ENCODE measurements around the gene ZNF358. TPM values are rescaled to one million over a fixed set of nuclear protein-coding genes. Genes with fewer than 3 reads are reported as not detected.

ZNF358 gene
- total and polyA plus RNA-seq, 2 of the 13 experiments (the other 11 are each of a cell fraction or from before 2014, with no cell fraction given) = 9.1 to 37.0 TPM

GRCh38 chr19:7535047-7535997 is 19.4 kb downstream of the ZNF358 start, which contains the start of gene PNPLA6 (continued):
- TF ChIP-seq ZNF7 (CRISPR knock-in tag; IDR thresholded peaks at IDR 0.05) = no peak
- TF ChIP-seq, protein P1, sequence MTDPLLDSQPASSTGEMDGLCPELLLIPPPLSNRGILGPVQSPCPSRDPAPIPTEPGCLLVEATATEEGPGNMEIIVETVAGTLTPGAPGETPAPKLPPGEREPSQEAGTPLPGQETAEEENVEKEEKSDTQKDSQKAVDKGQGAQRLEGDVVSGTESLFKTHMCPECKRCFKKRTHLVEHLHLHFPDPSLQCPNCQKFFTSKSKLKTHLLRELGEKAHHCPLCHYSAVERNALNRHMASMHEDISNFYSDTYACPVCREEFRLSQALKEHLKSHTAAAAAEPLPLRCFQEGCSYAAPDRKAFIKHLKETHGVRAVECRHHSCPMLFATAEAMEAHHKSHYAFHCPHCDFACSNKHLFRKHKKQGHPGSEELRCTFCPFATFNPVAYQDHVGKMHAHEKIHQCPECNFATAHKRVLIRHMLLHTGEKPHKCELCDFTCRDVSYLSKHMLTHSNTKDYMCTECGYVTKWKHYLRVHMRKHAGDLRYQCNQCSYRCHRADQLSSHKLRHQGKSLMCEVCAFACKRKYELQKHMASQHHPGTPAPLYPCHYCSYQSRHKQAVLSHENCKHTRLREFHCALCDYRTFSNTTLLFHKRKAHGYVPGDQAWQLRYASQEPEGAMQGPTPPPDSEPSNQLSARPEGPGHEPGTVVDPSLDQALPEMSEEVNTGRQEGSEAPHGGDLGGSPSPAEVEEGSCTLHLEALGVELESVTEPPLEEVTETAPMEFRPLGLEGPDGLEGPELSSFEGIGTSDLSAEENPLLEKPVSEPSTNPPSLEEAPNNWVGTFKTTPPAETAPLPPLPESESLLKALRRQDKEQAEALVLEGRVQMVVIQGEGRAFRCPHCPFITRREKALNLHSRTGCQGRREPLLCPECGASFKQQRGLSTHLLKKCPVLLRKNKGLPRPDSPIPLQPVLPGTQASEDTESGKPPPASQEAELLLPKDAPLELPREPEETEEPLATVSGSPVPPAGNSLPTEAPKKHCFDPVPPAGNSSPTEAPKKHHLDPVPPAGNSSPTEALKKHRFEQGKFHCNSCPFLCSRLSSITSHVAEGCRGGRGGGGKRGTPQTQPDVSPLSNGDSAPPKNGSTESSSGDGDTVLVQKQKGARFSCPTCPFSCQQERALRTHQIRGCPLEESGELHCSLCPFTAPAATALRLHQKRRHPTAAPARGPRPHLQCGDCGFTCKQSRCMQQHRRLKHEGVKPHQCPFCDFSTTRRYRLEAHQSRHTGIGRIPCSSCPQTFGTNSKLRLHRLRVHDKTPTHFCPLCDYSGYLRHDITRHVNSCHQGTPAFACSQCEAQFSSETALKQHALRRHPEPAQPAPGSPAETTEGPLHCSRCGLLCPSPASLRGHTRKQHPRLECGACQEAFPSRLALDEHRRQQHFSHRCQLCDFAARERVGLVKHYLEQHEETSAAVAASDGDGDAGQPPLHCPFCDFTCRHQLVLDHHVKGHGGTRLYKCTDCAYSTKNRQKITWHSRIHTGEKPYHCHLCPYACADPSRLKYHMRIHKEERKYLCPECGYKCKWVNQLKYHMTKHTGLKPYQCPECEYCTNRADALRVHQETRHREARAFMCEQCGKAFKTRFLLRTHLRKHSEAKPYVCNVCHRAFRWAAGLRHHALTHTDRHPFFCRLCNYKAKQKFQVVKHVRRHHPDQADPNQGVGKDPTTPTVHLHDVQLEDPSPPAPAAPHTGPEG (CRISPR knock-in tag; IDR thresholded peaks at IDR 0.05) = 0 out of 2 replicates have a peak, but pooled peaks have one; percentile 67
- no peak for TF ChIP-seq ZNF530 (CRISPR knock-in tag; IDR thresholded peaks at IDR 0.05; ENCODE audit: low read depth)
- TF ChIP-seq POGZ (CRISPR knock-in tag; IDR thresholded peaks at IDR 0.05) = peak; percentile 71
- peak; percentile 12; the same call in 1 of the 2 replicates for TF ChIP-seq SOX5 (CRISPR knock-in tag; IDR thresholded peaks at IDR 0.05; ENCODE audit: borderline replicate concordance)
- TF ChIP-seq MED13 (CRISPR knock-in tag; IDR thresholded peaks at IDR 0.05) = no peak
- TF ChIP-seq ZBED4 (CRISPR knock-in tag; IDR thresholded peaks at IDR 0.05; ENCODE audit: borderline replicate concordance) = no peak
- TF ChIP-seq ZNF143 (CRISPR knock-in tag; IDR thresholded peaks at IDR 0.05) = peak; percentile 100
- TF ChIP-seq CREB3 (CRISPR knock-in tag; IDR thresholded peaks at IDR 0.05) = no peak
- peak; percentile 86 for TF ChIP-seq MXD4 (CRISPR knock-in tag; IDR thresholded peaks at IDR 0.05)
- TF ChIP-seq ZNF44 (CRISPR knock-in tag; IDR thresholded peaks at IDR 0.05) = no peak; the same call in 1 of the 2 replicates
- TF ChIP-seq TOE1 (CRISPR knock-in tag; IDR thresholded peaks at IDR 0.05) = no peak
- no peak for TF ChIP-seq HNRNPH1 (optimal IDR thresholded peaks at IDR 0.05; ENCODE audit: low read depth, low read length)
- no peak for TF ChIP-seq RELA (CRISPR knock-in tag; IDR thresholded peaks at IDR 0.05)
- TF ChIP-seq AGO2 (optimal IDR thresholded peaks at IDR 0.05; ENCODE audit: low read depth, low read length) = peak; percentile 64
- TF ChIP-seq PLRG1 (conservative IDR thresholded peaks at IDR 0.05) = no peak
- TF ChIP-seq ZNF878 (CRISPR knock-in tag; IDR thresholded peaks at IDR 0.05) = no peak
- peak; percentile 24; the same call in 1 of the 2 replicates for TF ChIP-seq KDM6A (CRISPR knock-in tag; IDR thresholded peaks at IDR 0.05; ENCODE audit: low read depth)
- peak; percentile 53; the same call in 1 of the 2 replicates for TF ChIP-seq FOSL2 (CRISPR knock-in tag; IDR thresholded peaks at IDR 0.05)
- no peak for TF ChIP-seq GTF2F1 (IDR thresholded peaks at IDR 0.05; ENCODE audit: low read length)

Measured in HepG2 (cell line).